Keratinocyte (primary cell): ENCODE results near the gene ANXA7. TPM values are rescaled to one million over a fixed set of nuclear protein-coding genes. Genes with fewer than 3 reads are reported as not detected.

Source experiments
- DNase-seq: peaks from one replicate; pipeline ENCODE4 v3.0.0-alpha.2; 2011; ENCODE audit warnings: low read depth, missing footprints, low spot score
- FAIRE-seq: peaks from 2 replicates; lab custom pipeline; 2011; peaks lifted over from hg19 to GRCh38; lab: Jason Lieb, UNC
- H2AFZ ChIP-seq: 2 replicates; pipeline ENCODE4 v1.6.0; 2012; ENCODE audit warnings: low read length, control low read depth, inconsistent platforms; ENCODE audit not compliant: control insufficient read depth
- H3K27ac ChIP-seq: 2 replicates; pipeline ENCODE4 v1.5.1; 2011; ENCODE audit warnings: low read length; ENCODE audit not compliant: control insufficient read depth, insufficient read depth
- H3K27me3 ChIP-seq: 3 replicates; pipeline ENCODE4 v1.6.0; 2011; ENCODE audit warnings: low read length; ENCODE audit not compliant: control insufficient read depth, insufficient read depth; ENCODE audit errors: extremely low read depth
- H3K36me3 ChIP-seq, 2 experiments: 2 replicates in 1 of 2; 3 replicates in 1 of 2; pipeline ENCODE4 v1.5.1; 2011; ENCODE audit warnings: low read length in 2 of 2, mild to moderate bottlenecking in 1 of 2; ENCODE audit not compliant: control insufficient read depth in 2 of 2, insufficient read depth in 2 of 2; ENCODE audit errors: extremely low read depth in 1 of 2
- H3K4me1 ChIP-seq: 3 replicates; pipeline ENCODE4 v1.5.1; 2011; ENCODE audit warnings: low read length; ENCODE audit not compliant: control insufficient read depth, insufficient read depth; ENCODE audit errors: extremely low read depth
- H3K4me2 ChIP-seq: 3 replicates; pipeline ENCODE4 v1.6.0; 2011; ENCODE audit warnings: low read depth, low read length; ENCODE audit not compliant: control insufficient read depth, insufficient read depth; ENCODE audit errors: extremely low read depth
- H3K4me3 ChIP-seq, 3 experiments: fragments of 200-600 bp in 1 of 3; sonication (generic) in 1 of 3; 2 replicates in 2 of 3; 3 replicates in 1 of 3; pipeline ENCODE4 v1.5.1; 2011 to 2016; ENCODE audit warnings: low read length in 3 of 3, mild to moderate bottlenecking in 3 of 3, control low read depth in 2 of 3, inconsistent platforms in 1 of 3, low read depth in 1 of 3, mixed read lengths in 1 of 3, mixed run types in 1 of 3, moderate library complexity in 1 of 3; ENCODE audit not compliant: control insufficient read depth in 2 of 3, insufficient read depth in 2 of 3; ENCODE audit errors: extremely low read depth in 1 of 3
- H3K79me2 ChIP-seq: 2 replicates; pipeline ENCODE4 v1.6.0; 2012; ENCODE audit warnings: low read length; ENCODE audit not compliant: control insufficient read depth, insufficient read depth
- H3K9ac ChIP-seq: 3 replicates; pipeline ENCODE4 v1.6.0; 2011; ENCODE audit warnings: low read length; ENCODE audit not compliant: control insufficient read depth, insufficient read depth; ENCODE audit errors: extremely low read depth
- H3K9me1 ChIP-seq: 3 replicates; pipeline ENCODE4 v1.6.0; 2011; ENCODE audit warnings: low read length; ENCODE audit not compliant: control insufficient read depth, insufficient read depth; ENCODE audit errors: extremely low read depth
- H3K9me3 ChIP-seq: 2 replicates; pipeline ENCODE4 v1.5.1; 2012; ENCODE audit warnings: low read depth, low read length; ENCODE audit not compliant: control insufficient read depth
- H4K20me1 ChIP-seq: 3 replicates; pipeline ENCODE4 v1.6.0; 2011; ENCODE audit warnings: low read length; ENCODE audit not compliant: control insufficient read depth, insufficient read depth; ENCODE audit errors: extremely low read depth
- CTCF ChIP-seq, 3 experiments: IDR thresholded peaks in 1 of 3; conservative IDR thresholded peaks in 1 of 3; optimal IDR thresholded peaks in 1 of 3; 2 replicates in 2 of 3; 3 replicates in 1 of 3; pipeline versions ENCODE3 to v1.5.1; 2011; ENCODE audit warnings: low read length in 3 of 3, mild to moderate bottlenecking in 3 of 3, moderate library complexity in 2 of 3, control low read depth in 1 of 3, inconsistent platforms in 1 of 3; ENCODE audit not compliant: insufficient read depth in 2 of 3; ENCODE audit errors: extremely low read depth in 1 of 3
- EZH2 ChIP-seq: IDR thresholded peaks from one replicate; pipeline ENCODE4 v1.6.1; 2012; ENCODE audit warnings: inconsistent platforms, mild to moderate bottlenecking, low read length, moderate library complexity
- dilution Hi-C: fragments of 300-500 bp; cut with MboI; formaldehyde crosslinking; loops from one replicate; pipeline ENCODE4 v1.7.0; 2020; ENCODE audit warnings: low sequenced_read_pairs; ENCODE audit not compliant: extremely low pct_ligation_motif_present
- polyA plus RNA-seq, 5 experiments: library from polyadenylated mRNA; depleted of rRNA in 3 of 5; stranded (reverse) in 3 of 5; stranded (forward) in 1 of 5; unstranded in 1 of 5; fragments of >200 nt; gene quantifications; 1 replicate in 1 of 5; 2 replicates in 3 of 5; 3 replicates in 1 of 5; pipeline versions ENCODE4 v1.2.1 to v1.2.3, GENCODE V29; 2011 to 2012; ENCODE audit warnings: missing spikeins in 2 of 5, low read depth in 1 of 5, low replicate concordance in 1 of 5

Gene ANXA7
- polyA plus RNA-seq, 1 donor (not counting 4 experiments of a cell fraction or from before 2014, with no cell fraction given): 144 TPM

GRCh38 chr10:73404690-73405089 lies 9.2 kb downstream of the ANXA7 start:
- FAIRE-seq: no peak
- peaks cover 18% of the 10 kb centered on the region for H4K20me1 ChIP-seq
- no peak overlapping the region for H2AFZ ChIP-seq
- H3K9me1 ChIP-seq: peaks cover 3% of the 10 kb centered on the region
- DNase-seq: no peak
- H3K4me1 ChIP-seq: peaks cover 2% of the 10 kb centered on the region
- H3K27ac ChIP-seq: no peak overlapping the region
- TF ChIP-seq CTCF (optimal IDR thresholded peaks at IDR 0.05 in 1 of 3, IDR thresholded peaks at IDR 0.05 in 1 of 3, conservative IDR thresholded peaks at IDR 0.05 in 1 of 3; ENCODE audit: extremely low read depth in 1 of 3, insufficient read depth in 2 of 3, low read length in 3 of 3): no peak
- TF ChIP-seq EZH2: no peak
- H3K9me3 ChIP-seq: no peaks in the 10 kb centered on the region
- dilution Hi-C loops: no loop called here
- H3K4me3 ChIP-seq: no peak overlapping the region
- H3K9ac ChIP-seq: no peak overlapping the region
- no peak overlapping the region for H3K4me2 ChIP-seq
- peaks cover 94% of the 10 kb centered on the region for H3K79me2 ChIP-seq
- H3K27me3 ChIP-seq: no peaks in the 10 kb centered on the region
- peaks cover 0 to 10% of the 10 kb centered on the region in 2 experiments for H3K36me3 ChIP-seq

GRCh38 chr10:73401636-73402035 lies 12.2 kb downstream of the ANXA7 start:
- no peak overlapping the region for H2AFZ ChIP-seq
- dilution Hi-C loops: no loop called here
- H3K4me1 ChIP-seq: no peaks in the 10 kb centered on the region
- FAIRE-seq: no peak
- H3K9ac ChIP-seq: no peak overlapping the region
- H3K9me3 ChIP-seq: no peaks in the 10 kb centered on the region
- H3K9me1 ChIP-seq: peaks cover under 1% of the 10 kb centered on the region
- no peak for DNase-seq
- peaks cover 8% of the 10 kb centered on the region for H4K20me1 ChIP-seq
- no peak overlapping the region for H3K27ac ChIP-seq
- H3K79me2 ChIP-seq: peaks cover 70% of the 10 kb centered on the region
- H3K27me3 ChIP-seq: no peaks in the 10 kb centered on the region
- no peak overlapping the region for H3K4me3 ChIP-seq
- TF ChIP-seq CTCF (optimal IDR thresholded peaks at IDR 0.05 in 1 of 3, IDR thresholded peaks at IDR 0.05 in 1 of 3, conservative IDR thresholded peaks at IDR 0.05 in 1 of 3; ENCODE audit: extremely low read depth in 1 of 3, insufficient read depth in 2 of 3, low read length in 3 of 3) (no peak), EZH2 (no peak)
- peaks cover 10 to 27% of the 10 kb centered on the region in 2 experiments for H3K36me3 ChIP-seq
- no peak overlapping the region for H3K4me2 ChIP-seq
